ENCODE measurements around the gene PRPF19.

The PRPF19 gene

DNA sequence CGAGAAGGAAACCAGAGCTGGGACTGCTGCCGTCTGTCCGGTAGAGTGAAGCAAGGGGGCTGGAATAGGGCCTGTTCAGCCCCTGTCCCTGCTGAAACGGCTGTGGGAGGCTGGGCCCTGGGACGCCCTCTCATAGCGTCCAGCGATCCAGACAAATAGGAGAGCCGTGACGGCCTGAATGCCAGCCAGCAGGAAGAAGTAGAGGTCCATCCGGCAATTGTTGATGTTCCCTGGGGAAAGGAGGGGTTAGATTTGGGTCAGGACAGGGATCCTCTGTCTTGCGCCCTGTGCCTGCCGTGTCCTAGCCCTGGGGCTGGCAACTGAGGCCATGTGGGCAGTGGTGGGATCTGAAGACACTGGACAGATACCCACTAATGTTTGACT lies 30.8 kb upstream of the PRPF19 start:
- DNase-seq: no peak

DNA sequence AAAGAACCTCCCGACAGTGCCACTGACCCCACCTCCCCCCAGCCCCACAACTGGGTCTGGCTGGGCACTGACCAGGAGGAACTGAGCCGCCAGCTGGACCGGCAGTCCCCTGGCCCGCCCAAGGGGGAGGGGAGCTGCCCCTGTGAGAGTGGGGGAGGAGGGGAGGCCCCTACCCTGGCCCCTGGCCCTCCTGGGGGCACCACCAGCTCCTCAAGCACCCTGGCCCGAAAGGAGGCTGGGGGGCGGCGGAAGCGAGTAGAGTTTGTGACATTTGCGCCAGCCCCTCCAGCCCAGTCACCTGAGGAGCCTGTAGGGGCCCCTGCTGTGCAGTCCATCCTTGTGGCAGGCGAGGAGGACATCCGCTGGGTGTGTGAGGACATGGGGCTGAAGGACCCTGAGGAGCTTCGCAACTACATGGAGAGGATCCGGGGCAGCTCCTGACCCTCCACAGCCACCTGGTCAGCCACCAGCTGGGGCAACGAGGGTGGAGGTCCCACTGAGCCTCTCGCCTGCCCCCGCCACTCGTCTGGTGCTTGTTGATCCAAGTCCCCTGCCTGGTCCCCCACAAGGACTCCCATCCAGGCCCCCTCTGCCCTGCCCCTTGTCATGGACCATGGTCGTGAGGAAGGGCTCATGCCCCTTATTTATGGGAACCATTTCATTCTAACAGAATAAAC lies 30.2 kb upstream of the PRPF19 start:
- DNase-seq: no peak

DNA sequence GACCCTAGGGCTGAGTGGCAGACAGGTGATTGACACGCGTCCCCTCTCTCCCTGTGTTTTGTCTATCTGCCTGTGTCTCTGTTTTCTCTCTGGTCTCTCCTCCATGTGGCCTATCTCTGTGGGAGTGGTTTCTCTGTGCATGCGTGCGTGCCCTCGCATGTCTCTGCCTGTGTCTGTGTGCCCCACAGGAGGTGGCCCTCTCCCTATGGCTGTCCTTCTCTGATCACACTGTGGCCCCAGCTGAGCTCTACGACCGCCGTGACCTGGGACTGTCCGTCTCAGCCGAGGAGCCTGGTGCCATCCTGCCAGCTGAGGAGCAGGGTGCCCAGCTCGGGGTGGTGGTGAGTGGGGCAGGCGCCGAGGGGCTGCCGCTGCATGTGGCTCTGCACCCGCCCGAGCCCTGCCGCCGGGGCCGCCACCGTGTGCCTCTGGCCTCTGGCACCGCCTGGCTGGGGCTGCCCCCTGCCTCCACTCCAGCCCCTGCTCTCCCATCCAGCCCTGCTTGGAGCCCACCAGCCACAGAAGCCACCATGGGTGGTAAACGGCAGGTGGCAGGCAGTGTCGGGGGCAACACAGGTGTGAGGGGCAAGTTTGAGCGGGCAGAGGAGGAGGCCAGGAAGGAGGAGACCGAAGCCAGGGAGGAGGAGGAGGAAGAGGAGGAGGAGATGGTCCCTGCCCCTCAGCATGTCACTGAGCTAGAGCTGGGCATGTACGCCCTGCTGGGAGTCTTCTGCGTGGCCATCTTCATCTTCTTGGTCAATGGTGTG lies 29.5 kb upstream of the PRPF19 start:
- DNase-seq: no peak

DNA sequence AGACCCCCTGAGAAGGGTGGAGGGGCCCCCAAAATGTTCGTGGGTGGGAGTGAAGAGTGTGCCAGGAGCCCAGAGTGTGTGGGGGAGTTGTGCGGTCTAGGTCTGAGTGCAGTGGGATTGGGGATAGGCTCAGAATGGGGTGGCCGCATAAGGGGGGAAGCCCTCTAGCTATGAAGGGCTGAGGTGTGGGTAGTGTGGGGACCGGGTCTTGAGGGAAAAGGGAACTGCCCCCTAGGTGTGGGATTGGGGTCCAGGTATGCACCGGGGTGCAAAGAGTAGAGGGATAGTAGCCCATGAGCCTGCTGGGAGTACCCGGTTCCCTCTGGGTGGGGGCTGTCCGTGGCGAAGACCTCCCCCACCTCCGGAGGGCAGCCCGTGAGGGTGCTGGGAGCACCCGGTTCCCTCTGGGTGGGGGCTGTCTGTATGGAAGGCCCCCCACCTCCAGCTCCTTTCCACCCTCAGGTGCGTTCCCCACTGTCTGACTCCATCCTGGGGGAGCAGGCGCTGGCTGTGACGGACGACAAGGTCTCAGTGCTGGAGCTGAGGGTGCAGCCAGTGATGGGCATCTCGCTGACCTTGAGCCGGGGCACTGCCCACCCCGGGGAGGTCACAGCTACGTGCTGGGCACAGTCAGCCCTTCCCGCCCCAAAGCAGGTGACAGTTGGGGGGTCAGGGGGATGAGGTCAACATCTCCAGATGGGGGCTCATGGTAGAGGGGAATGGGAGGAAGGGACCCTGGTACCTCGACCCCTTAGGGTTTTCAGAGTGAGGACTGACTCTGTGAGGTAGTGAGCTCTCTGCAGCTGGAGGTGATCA lies 28.6 kb upstream of the PRPF19 start:
- DNase-seq: no peak

DNA sequence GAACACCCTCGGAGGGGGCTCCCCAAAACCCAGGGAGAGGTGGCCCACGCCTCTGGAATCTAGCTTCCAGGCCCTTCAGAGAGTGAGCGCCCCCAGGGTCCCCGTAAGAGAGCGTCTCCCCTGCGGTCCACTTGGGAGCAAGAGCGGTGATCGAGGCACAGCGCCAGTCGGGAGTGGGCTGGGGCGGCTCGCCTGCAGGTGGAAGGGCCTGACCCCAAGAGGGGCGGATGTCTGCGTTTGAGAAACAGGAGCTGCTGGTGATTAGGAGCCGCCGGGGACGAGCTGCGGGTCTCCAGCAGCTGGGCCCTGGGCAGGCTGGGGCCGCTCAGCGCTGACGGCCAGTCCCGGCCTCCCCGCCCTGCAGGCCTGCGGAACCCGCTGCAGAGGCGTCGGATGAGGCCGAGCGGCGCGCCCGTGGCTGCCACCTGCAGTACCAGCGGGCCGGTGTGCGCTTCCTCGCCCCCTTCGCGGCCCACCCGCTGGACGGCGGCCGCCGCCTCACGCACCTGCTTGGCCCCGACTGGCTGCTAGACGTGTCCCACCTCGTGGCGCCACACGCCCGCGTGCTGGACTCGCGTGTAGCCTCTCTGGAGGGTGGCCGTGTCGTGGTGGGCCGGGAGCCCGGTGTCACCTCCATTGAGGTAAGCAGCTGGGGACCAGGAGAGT lies 27.9 kb upstream of the PRPF19 start:
- no peak for DNase-seq

DNA sequence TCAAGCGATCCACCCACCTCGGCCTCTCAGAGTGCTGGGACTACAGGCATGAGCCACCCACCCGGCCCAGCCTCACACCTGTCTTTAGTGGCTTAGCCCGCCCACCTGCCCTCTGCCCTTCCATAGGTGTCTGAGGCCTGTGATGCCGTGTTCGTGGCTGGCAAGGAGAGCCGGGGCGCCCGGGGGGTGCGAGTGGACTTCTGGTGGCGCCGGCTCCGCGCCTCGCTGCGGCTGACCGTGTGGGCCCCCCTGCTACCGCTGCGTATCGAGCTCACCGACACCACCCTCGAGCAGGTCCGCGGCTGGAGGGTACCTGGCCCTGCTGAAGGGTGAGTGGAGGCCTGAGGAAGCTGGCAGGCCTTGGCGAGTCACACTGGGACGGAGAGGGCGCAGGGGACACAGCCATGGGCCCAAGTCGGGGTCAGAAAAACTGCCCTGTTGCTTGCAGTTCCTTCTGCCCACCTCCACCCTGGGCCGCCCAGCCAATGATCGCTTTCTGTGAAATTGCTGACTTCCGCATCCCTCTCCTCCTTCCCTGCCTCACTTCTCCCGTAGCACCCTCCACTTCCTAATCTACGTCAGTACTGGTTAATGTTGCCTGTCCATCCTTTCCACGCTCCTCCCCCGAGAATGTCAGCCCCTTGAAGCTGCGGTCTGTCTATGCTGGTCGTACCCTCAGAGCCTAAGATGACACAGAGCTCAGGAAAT lies 27.2 kb upstream of the PRPF19 start:
- DNase-seq: no peak

DNA sequence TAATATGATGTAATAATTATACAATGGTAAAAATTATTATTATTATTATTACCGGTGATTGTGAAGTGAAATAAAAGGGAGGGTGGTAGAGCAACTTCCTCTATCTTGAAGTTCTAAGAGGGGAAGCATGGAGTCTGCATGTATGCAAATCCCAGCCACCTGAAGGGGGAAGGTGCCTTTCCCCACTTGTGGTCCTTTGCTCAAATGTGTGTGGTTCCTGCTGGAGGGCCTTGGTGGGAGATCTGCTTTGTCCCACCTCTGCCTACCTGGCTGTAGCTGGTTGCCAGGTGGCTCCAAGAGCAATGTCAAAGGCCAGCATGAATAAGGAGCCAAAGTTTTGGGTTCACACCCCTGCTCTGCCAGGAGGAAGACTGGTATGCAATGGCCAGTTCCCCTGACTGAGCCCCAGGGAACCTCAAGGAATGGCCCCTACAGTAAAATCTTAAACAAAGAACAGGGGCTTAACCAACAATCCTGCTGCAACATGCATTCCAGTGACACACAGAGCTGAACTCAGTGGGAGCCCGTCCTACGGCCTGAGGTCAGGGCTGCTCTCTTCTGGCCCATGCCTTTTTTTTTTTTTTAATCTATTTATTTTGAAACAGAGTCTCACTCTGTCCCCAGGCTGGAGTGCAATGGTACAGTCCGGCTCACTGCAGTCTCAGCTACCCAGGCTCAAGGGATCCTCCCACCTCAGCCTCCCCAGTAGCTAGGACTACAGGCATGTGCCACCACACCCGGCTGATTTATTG lies 26.4 kb upstream of the PRPF19 start:
- DNase-seq: no peak

DNA sequence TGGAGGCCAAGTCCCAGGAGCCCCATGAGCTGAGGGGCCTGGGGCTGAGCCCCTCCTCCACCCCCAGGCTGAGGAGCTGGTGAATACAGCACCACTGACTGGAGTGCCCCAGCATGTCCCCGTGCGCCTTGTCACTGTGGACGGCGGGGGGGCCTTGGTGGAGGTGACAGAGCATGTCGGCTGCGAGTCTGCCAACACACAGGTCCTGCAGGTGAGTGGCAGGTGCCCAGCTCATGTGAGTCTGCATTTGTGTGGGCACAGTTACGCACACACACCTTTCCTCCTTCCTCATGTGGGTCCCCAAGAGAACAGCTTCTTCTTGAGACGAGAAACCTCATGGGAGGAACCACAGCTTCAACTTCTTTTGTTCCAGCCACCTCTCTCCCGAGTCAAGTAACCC lies 25.5 kb upstream of the PRPF19 start:
- no peak for DNase-seq

DNA sequence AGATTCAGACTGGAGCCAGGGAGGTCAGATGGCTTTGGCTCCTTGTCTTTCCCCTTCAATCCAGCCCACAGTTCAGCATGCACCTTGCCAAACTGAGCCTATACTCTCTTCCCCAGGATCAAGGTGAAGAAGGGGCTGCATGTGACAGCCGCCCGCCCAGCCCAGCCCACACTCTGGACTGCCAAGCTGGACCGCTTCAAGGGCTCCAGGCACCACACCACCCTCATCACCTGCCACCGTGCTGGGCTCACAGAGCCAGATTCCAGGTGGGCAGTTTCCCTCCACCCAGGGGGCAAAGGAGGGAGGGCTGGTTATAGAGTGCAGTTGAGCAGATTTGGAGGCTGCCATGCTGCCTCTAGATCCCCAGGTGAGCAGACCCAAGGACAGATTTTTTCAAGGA lies 24.0 kb upstream of the PRPF19 start:
- DNase-seq: no peak

DNA sequence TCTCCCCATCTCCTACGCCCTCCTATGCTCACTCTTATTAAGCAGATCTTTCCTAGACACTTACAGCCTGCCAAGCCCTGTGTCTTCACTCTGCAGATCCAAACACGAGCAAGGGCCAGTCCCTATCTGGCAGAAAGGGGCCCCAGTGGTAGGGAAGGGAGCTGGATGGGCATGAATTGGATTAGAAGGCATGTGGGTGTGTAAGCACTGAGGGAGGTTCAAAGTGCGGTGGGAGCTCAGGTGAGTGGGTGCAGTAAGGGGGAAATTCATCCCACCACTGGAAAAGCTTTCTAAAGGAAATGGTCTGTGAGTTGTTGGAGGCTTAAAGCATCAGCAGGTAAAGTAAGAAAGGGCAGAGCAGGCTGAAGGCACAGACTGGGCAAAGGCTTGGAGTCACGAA lies 23.4 kb upstream of the PRPF19 start:
- DNase-seq: no peak

DNA sequence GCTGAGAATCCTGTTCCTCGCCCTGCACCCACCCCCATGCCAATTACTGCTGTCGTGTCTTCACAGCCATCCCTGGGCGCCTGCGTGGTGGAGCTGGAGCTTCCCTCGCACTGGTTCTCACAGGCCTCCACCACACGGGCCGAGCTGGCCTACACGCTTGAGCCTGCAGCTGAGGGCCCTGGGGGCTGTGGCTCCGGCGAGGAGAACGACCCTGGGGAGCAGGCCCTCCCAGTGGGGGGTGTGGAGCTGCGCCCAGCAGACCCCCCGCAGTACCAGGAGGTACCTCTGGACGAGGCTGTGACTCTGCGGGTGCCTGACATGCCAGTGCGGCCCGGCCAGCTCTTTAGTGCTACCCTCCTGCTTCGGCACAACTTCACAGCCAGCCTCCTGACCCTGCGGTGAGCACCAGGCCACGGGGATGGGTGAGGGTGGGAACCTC lies 22.2 kb upstream of the PRPF19 start:
- DNase-seq: no peak

DNA sequence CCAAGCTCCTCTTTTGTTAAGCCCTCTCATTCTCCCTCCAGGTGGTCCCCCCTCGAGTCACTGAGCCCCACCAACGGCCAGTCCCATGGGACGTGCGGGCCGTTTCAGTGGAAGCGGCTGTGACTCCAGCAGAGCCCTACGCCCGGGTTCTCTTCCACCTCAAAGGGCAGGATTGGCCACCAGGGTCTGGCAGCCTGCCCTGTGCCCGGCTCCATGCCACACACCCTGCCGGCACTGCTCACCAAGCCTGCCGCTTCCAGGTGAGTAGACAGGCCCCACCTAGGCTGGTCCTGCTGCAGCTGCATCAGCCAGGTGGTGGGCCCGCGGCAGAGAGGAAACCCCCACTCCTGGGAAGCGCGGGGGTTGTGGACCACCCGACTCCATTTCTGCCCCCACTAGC lies 21.2 kb upstream of the PRPF19 start:
- DNase-seq: no peak

DNA sequence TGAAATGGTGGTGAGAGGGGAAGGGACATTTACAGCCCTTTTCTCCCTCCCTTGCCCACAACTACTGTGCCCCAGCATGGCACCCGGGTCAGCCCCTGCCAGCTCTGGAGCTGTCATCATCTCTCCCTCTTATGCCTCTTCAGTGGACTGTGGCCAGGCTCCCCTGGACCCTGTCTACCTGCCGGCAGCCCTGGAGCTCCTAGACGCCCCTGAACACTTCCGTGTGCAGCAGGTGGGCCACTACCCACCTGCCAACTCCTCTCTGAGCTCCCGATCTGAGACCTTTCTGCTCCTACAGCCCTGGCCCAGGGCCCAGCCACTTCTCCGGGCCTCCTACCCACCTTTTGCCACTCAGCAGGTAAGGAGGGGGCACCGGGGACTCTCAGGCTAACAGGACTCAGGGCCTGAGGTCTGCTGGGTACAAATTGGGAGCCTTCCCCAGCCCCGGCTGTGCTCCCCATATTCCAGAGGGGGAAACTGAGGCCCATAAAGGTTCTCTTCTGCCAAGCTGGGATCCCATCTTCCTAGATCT lies 20.7 kb upstream of the PRPF19 start:
- no peak for DNase-seq

DNA sequence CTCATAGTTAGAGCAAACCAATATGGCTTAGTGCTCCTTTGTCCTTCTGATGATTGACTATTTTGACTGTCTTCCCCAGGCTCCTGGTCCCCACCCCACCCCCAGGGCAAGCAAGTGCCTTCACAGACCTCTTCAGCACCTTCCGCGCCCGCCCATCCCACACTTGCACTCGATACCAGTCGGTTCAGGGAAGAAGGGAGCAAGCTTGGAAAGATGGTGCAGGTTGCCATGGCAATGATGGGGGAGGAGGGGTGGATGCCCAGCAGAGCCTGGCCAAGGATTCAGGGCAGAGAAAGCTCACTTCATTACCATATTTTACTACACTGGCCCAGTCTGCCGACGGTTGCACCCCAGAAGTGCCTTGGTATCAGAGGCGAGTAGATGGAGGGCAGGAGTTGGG lies 20.1 kb upstream of the PRPF19 start:
- DNase-seq: no peak

DNA sequence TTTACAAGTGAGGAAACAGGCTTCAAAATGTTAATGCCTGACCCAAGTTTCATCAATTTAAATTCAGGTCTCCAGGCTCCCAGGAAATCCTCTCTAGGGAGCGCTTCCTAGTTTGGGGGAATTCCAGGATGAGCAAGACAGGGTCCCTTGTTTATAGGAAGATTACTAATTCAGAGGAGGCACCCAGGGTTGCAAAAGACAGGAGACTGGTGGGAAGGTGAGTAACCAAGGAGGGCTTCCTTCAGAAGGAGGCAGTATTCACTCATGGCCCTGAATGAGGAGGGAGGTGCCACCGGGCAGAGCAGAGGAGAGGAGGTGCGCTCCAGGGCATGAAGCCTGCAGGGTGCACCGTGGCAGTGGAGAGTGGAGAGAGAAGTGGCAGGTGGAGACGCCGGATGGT lies 19.5 kb upstream of the PRPF19 start:
- DNase-seq: no peak

DNA sequence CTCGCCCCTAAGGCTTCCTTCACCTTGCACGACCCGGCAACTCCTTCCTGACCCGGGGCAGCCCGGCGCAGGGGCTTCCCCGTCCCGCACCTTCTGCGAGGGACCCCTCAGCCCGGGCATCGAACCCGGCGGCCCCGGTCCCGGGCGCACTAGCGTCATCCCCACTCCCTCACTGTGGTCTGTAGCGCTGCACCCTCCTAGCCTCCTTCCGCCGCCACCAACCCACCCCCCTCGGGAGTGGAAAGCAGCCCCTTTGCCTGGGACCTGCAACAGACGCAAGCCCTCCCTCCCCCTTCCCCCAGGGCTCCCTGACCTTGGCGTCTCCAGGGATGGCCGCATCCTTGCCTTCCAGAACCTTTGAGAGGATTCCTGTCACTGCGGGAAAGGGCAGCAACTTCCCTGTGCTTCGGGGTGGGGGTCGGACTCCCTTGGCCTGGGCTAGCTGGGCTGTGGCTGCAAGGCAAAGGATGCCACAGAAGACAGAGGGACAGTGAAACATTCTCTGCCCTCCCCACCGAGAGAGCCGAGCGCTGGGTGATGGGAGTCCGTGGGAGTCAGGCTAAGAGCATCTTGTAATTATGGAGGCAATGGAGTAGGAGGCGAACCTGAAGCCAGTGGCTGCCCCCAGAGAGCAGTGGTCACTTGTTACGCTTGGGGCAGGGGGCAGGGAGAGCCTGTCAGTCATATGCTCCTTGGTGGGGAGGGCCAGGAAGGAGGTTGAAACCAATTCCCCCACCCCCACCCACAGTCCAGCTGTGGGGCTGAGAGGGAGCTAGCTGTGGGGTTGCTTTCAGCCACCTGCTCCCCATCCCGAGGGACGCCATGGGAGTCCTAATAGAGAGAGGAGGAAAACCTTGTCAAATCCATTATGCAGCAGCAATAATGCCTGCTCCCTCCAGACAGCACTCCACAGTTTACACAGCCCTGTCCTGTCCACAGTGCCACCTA lies 18.8 kb upstream of the PRPF19 start:
- DNase-seq: no peak

DNA sequence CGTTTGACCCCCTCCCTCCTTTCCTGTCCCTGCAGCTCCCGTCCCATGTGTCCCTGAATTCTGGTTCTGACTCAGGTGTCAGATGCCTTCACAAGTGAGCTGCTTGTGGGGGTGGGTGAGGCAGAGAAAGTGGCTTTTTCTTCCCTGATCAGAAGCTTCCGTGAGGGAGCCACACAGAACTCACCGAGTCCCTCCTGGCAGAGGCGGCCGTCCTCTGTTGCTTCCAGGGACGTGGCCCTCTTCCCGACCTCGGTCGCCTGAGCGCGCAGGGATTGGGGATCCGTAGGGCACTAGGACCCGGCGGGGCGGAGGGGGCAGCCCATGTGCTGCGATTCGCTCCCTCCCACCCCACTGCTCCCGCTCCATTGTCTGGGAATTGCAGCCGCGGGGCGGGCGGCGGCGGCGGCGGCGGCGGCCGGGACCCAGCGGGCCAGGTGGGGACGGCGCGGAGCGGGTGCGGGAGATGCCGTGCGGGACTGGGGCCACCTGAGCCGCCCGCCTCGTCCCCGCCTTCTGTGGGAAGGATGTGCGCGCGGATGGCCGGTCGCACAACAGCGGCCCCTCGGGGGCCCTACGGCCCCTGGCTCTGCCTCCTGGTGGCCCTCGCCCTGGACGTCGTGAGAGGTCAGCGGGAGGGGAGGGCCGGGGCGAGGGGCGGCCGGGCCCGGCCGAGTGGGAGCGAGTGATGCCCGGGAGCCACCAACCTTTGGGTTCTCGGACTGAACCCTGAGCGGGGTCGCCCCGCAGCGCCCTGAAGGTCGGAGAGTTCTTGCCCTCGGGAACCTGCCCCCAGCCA lies 17.9 kb upstream of the PRPF19 start, which contains the start of gene TMEM132A:
Gene TMEM132A, plus strand, starts transcription at position 351 of the 796 bp plus-strand sequence. Its CDS starts 174 bp downstream, at position 525.
- DNase-seq: peak; percentile 66

DNA sequence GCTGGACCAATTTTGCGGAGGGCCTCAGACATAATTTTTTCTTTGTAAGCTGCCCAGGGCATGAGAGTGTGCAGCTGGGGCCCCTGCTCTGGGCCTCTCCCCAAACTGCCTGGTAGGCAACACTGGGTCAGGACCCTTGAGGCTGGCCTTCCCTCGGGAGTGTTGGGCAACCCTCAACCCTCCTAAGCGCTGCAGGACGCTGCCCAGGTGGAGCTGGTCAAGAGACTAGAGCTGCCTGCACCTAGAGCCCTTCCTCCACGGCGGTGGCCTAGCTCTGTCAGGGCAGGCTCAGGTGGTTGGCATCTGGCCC lies 17.4 kb upstream of the PRPF19 start:
- no peak for DNase-seq

DNA sequence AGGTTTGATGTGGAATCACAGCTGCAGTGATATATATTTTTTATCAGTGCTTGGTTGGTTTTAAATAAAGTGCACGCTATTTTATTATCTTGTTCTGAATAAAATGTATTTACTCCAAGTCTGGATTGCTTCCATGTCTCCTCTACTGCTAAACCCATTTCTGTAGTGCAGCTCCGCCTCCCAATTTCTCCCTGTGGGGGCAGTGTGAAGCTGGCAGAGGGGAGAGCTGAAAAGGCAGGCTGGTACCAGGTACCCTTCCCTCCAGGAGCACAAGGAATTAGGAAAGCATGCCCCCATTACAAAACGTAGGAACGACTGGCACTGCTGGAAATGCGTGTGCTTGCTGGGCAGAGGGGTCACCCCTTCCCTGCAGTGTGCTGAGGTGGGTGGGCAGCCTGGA lies 16.9 kb upstream of the PRPF19 start:
- no peak for DNase-seq

DNA sequence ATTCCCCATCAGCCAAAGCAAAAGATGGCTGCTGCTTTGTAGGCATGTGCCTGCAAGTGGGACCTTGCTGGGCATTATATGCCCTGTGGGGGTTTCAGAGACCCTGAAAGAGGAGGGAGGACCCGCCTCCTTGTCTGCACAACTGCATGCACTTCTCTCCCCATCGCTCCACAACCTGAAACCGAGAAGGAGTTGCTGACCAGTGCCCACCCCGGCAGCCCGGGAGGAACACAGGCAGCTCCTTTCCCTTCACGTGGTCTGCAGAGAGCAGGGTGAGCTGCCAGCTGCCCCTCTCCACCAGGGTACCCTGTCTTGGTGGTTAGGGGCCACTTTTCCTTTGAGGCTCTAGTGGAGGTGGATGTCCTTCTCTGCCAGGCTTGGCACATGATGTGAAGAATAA lies 16.5 kb upstream of the PRPF19 start:
- no peak for DNase-seq
